ENCODE measurements around the gene CFAP47. TPM values are rescaled to one million over a fixed set of nuclear protein-coding genes. Genes with fewer than 3 reads are reported as not detected.

CFAP47 gene
- total and polyA plus RNA-seq, 7 experiments from 2014 or later, result not detected

DNA sequence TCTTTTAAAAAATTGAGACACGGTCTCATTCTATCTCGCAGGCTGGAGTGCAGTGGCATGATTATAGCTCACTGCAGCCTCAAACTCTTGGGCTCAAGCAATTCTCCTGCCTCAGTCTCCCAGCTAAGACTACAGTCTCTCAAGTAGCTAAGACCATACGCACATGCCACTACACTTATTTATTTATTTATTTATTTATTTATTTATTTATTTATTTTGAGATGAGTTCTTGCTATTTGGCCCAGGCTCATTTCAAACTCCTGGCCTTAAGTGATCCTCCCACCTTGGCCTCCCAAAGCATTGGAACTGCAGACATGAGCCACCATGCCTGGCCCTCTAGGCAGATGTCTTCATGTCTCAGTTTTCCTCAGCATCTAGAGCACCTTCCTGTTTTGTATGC is 482.2 kb downstream of the CFAP47 start:
- no peak for ATAC-seq
- intact Hi-C loops (cut with micrococcal nuclease), result no loop called here
- H3K4me3 ChIP-seq (ENCODE audit: low read length), result no peak overlapping the region
- H3K36me3 ChIP-seq (ENCODE audit: control insufficient read depth in 2 of 3, insufficient read depth in 3 of 3, low read length in 3 of 3), result no peaks in the 10 kb centered on the region
- H3K4me1 ChIP-seq (ENCODE audit: control insufficient read depth in 2 of 2, insufficient read depth in 2 of 2, low read length in 2 of 2), result no peaks in the 10 kb centered on the region
- CTCF ChIA-PET, result no interaction called here
- Mint-ChIP-seq H3K4me1 (no peaks in the 10 kb centered on the region), H3K27me3 (no peaks in the 10 kb centered on the region), H3K27ac (no peak overlapping the region), H3K4me3 (no peak overlapping the region), H3K36me3 (no peaks in the 10 kb centered on the region), H3K9me3 (peaks cover 0 to 2% (median 0%) of the 10 kb centered on the region in 11 donors)
- DNase-seq, result no peak
- no peaks in the 10 kb centered on the region for H3K27me3 ChIP-seq (ENCODE audit: control insufficient read depth in 2 of 2, insufficient read depth in 2 of 2, low read length in 2 of 2)
- H3K9me3 ChIP-seq (ENCODE audit: control insufficient read depth in 2 of 3, low read length in 3 of 3), result no peaks in the 10 kb centered on the region
- POLR2A ChIA-PET, result no interaction called here
- H3K27ac ChIP-seq (ENCODE audit: low read depth, low read length), result no peak overlapping the region

DNA sequence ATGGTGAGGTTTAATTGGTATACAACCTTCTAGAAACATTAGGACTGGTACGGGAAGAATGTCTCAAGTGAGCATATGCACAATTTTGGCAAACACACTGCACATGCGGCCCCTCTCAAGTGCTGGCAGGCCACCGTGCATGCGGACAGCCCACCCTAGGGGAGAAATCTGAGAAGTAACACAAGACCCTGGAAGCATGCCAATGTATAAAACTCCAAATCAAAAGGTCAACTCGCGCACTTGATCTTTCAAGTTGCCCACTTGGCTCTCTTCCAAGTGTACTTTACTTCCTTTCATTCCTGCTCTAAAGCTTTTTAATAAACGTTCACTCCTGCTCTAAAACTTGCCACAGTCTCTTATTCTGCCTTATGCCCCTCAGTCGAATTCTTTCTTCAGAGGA is 488.3 kb downstream of the CFAP47 start:
- H3K36me3 Mint-ChIP-seq, result no peaks in the 10 kb centered on the region
- Histone ChIP-seq H3K27me3 (ENCODE audit: control insufficient read depth in 2 of 2, insufficient read depth in 2 of 2, low read length in 2 of 2) (no peaks in the 10 kb centered on the region), H3K27ac (ENCODE audit: low read depth, low read length) (no peak overlapping the region), H3K4me1 (ENCODE audit: control insufficient read depth in 2 of 2, insufficient read depth in 2 of 2, low read length in 2 of 2) (no peaks in the 10 kb centered on the region), H3K4me3 (ENCODE audit: low read length) (no peak overlapping the region), H3K36me3 (ENCODE audit: control insufficient read depth in 2 of 3, insufficient read depth in 3 of 3, low read length in 3 of 3) (no peaks in the 10 kb centered on the region), H3K9me3 (ENCODE audit: control insufficient read depth in 2 of 3, low read length in 3 of 3) (no peaks in the 10 kb centered on the region)
- DNase-seq (no peak), ATAC-seq (no peak)
- no peaks in the 10 kb centered on the region for H3K4me1 Mint-ChIP-seq
- no peak overlapping the region for H3K4me3 Mint-ChIP-seq
- no peaks in the 10 kb centered on the region for H3K27me3 Mint-ChIP-seq
- H3K27ac Mint-ChIP-seq, result no peak overlapping the region
- ChIA-PET POLR2A (no interaction called here), CTCF (no interaction called here)
- peaks cover 0 to 6% (median 0%) of the 10 kb centered on the region in 11 donors for H3K9me3 Mint-ChIP-seq
- intact Hi-C loops (cut with micrococcal nuclease), result no loop called here

DNA sequence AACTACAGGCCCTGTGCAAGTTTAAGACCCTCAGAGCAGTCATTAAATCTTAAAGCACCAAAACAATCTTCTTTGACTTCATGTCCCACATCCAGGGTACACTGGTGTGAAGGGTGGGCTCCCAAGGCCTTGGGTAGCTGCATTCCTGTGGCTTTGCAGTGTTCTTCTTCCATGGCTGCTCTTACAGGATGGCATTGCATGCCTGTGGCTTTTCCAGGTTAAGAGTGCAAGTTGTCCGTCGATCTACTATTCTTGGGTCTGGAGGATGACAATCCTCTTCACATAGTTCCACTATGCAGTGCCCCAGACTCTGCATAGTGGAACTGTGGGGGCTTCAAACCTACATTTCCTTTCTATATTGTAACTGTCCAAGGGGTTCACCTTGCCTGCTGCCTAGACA is 494.5 kb downstream of the CFAP47 start:
- intact Hi-C loops (cut with micrococcal nuclease), result no loop called here
- no peaks in the 10 kb centered on the region for H3K4me1 Mint-ChIP-seq
- ChIA-PET POLR2A (no interaction called here), CTCF (no interaction called here)
- H3K9me3 ChIP-seq (ENCODE audit: control insufficient read depth in 2 of 3, low read length in 3 of 3), result no peaks in the 10 kb centered on the region
- H3K27ac ChIP-seq (ENCODE audit: low read depth, low read length), result no peak overlapping the region
- peaks cover 0 to 3% (median 0%) of the 10 kb centered on the region in 11 donors for H3K9me3 Mint-ChIP-seq
- H3K36me3 Mint-ChIP-seq, result no peaks in the 10 kb centered on the region
- no peak overlapping the region for H3K4me3 Mint-ChIP-seq
- no peaks in the 10 kb centered on the region for H3K27me3 Mint-ChIP-seq
- H3K4me1 ChIP-seq (ENCODE audit: control insufficient read depth in 2 of 2, insufficient read depth in 2 of 2, low read length in 2 of 2), result no peaks in the 10 kb centered on the region
- no peak overlapping the region for H3K27ac Mint-ChIP-seq
- no peaks in the 10 kb centered on the region for H3K36me3 ChIP-seq (ENCODE audit: control insufficient read depth in 2 of 3, insufficient read depth in 3 of 3, low read length in 3 of 3)
- H3K4me3 ChIP-seq (ENCODE audit: low read length), result no peak overlapping the region
- H3K27me3 ChIP-seq (ENCODE audit: control insufficient read depth in 2 of 2, insufficient read depth in 2 of 2, low read length in 2 of 2), result no peaks in the 10 kb centered on the region
- DNase-seq, result no peak
- ATAC-seq, result no peak

DNA sequence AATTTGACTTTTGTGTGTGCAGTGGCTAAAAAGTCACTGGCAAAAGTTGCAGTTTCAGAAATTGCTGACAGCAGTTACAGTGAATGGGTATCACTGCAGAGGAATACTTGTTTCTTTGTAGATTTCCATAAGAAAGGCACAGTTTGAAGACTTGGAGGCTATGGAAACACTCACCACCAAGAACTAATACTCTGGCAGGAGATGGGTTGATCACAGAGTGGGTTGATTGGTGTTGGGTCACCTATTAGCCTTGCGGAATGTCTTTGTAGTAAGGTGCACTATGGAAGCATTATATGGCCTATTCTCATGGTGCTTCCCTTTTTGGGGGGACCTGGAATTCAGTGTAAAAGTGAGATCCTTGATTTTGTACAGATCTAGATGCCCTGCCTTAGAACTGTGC is 502.8 kb downstream of the CFAP47 start:
- Mint-ChIP-seq H3K4me3 (no peak overlapping the region), H3K4me1 (no peaks in the 10 kb centered on the region), H3K27me3 (no peaks in the 10 kb centered on the region), H3K9me3 (peaks cover 0 to 1% (median 0%) of the 10 kb centered on the region in 11 donors), H3K36me3 (no peaks in the 10 kb centered on the region), H3K27ac (no peak overlapping the region)
- CTCF ChIA-PET, result no interaction called here
- intact Hi-C loops (cut with micrococcal nuclease), result no loop called here
- Histone ChIP-seq H3K27me3 (ENCODE audit: control insufficient read depth in 2 of 2, insufficient read depth in 2 of 2, low read length in 2 of 2) (no peaks in the 10 kb centered on the region), H3K36me3 (ENCODE audit: control insufficient read depth in 2 of 3, insufficient read depth in 3 of 3, low read length in 3 of 3) (no peaks in the 10 kb centered on the region), H3K4me3 (ENCODE audit: low read length) (no peak overlapping the region), H3K27ac (ENCODE audit: low read depth, low read length) (no peak overlapping the region), H3K9me3 (ENCODE audit: control insufficient read depth in 2 of 3, low read length in 3 of 3) (no peaks in the 10 kb centered on the region), H3K4me1 (ENCODE audit: control insufficient read depth in 2 of 2, insufficient read depth in 2 of 2, low read length in 2 of 2) (no peaks in the 10 kb centered on the region)
- no peak for ATAC-seq
- DNase-seq, result no peak
- POLR2A ChIA-PET, result no interaction called here

DNA sequence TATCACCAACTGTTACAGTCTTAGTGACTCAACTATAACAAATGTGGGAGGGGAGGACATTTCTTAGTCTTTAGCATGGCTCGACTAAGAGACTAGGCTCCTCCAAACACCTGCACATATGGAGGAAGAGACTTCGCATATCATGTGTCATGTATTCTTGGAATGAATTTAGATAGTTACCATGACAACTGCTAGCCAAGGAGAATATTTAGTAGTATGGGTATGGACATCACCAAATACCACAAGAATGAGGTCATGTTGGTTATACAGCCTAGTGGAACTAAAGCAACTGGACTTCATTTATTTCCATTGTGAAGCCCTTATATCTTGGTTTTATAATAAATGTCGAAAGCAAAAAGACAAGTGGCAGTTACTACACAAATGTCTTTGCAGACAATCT is 512.3 kb downstream of the CFAP47 start:
- Mint-ChIP-seq H3K9me3 (peaks cover 0 to 5% (median 0%) of the 10 kb centered on the region in 11 donors), H3K4me1 (no peaks in the 10 kb centered on the region), H3K36me3 (no peaks in the 10 kb centered on the region), H3K4me3 (no peak overlapping the region), H3K27ac (no peak overlapping the region), H3K27me3 (no peaks in the 10 kb centered on the region)
- Histone ChIP-seq H3K4me1 (ENCODE audit: control insufficient read depth in 2 of 2, insufficient read depth in 2 of 2, low read length in 2 of 2) (no peaks in the 10 kb centered on the region), H3K36me3 (ENCODE audit: control insufficient read depth in 2 of 3, insufficient read depth in 3 of 3, low read length in 3 of 3) (no peaks in the 10 kb centered on the region), H3K4me3 (ENCODE audit: low read length) (no peak overlapping the region), H3K9me3 (ENCODE audit: control insufficient read depth in 2 of 3, low read length in 3 of 3) (no peaks in the 10 kb centered on the region), H3K27ac (ENCODE audit: low read depth, low read length) (no peak overlapping the region), H3K27me3 (ENCODE audit: control insufficient read depth in 2 of 2, insufficient read depth in 2 of 2, low read length in 2 of 2) (no peaks in the 10 kb centered on the region)
- ChIA-PET POLR2A (no interaction called here), CTCF (no interaction called here)
- no peak for ATAC-seq
- intact Hi-C loops (cut with micrococcal nuclease), result no loop called here
- DNase-seq, result no peak

DNA sequence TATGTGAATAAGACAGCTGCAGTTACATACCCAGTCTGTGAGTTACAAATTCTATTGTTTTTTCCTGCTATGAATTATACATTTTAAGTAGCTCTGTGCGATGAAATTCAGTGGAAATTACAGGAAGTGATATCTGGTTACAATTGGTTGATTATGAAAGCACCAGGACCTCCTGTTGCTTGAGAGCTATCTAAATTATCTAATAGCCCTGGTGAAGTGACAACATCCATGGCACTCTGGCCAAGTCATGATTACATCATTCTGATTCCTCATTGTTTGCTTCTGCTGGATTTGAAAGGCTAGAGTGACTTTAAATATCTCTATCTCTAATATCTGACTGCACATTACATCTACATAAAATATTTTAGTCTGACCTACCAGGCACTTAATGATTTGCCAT is 515.0 kb downstream of the CFAP47 start:
- Mint-ChIP-seq H3K4me1 (no peaks in the 10 kb centered on the region), H3K9me3 (peaks cover 0 to 5% (median 0%) of the 10 kb centered on the region in 11 donors), H3K4me3 (no peak overlapping the region), H3K27ac (no peak overlapping the region), H3K27me3 (no peaks in the 10 kb centered on the region), H3K36me3 (no peaks in the 10 kb centered on the region)
- Histone ChIP-seq H3K36me3 (ENCODE audit: control insufficient read depth in 2 of 3, insufficient read depth in 3 of 3, low read length in 3 of 3) (no peaks in the 10 kb centered on the region), H3K27me3 (ENCODE audit: control insufficient read depth in 2 of 2, insufficient read depth in 2 of 2, low read length in 2 of 2) (no peaks in the 10 kb centered on the region), H3K27ac (ENCODE audit: low read depth, low read length) (no peak overlapping the region), H3K4me3 (ENCODE audit: low read length) (no peak overlapping the region), H3K9me3 (ENCODE audit: control insufficient read depth in 2 of 3, low read length in 3 of 3) (no peaks in the 10 kb centered on the region), H3K4me1 (ENCODE audit: control insufficient read depth in 2 of 2, insufficient read depth in 2 of 2, low read length in 2 of 2) (no peaks in the 10 kb centered on the region)
- CTCF ChIA-PET, result no interaction called here
- intact Hi-C loops (cut with micrococcal nuclease), result no loop called here
- DNase-seq (no peak), ATAC-seq (no peak)
- POLR2A ChIA-PET, result no interaction called here
